ENCODE data around the gene FSTL3.

FSTL3 gene

DNA sequence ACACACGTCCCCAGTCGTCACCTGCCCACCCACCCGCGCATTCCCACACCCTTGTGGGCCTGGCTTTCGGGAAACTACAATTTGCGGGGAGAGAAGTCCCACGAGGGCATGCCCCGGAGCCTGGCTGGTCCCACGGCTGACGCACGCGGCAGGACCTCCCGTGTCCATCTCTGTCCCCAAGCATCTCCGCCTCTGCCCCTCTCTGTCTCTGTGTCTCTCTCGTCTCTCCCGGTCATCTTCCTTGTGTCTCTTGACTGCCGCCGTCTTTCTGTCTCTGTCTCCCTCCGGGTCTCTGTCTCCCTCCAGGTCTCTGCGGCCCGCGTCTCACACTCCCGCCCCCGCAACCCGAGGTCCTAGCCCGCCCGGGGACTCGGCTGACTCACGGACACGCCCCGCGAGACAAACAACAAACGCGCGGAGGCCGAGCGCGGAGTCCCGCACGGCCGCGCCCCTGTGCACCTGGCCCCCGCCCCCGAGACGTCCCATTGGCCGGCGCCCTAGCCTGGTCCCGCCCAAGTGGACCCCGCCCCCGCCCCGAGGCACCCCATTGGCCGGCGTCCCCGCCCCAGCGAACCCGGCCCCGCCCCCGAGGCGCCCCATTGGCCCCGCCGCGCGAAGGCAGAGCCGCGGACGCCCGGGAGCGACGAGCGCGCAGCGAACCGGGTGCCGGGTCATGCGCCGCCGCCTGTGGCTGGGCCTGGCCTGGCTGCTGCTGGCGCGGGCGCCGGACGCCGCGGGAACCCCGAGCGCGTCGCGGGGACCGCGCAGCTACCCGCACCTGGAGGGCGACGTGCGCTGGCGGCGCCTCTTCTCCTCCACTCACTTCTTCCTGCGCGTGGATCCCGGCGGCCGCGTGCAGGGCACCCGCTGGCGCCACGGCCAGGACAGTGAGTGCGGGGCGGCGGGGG lies 36.7 kb upstream of the FSTL3 start, which contains the start of gene FGF22:
TSS of gene FGF22 (plus strand) at position 627 of the 908 bp plus-strand sequence. CDS start at position 674, 47 bp downstream.
- no peaks in the 10 kb centered on the region for H3K27me3 ChIP-seq (ENCODE audit: low read depth, low read length)
- peaks cover 0 to 11% of the 10 kb centered on the region in 2 donors for H3K4me1 ChIP-seq (ENCODE audit: control insufficient read depth in 1 of 2, insufficient read depth in 2 of 2, low read length in 2 of 2)
- H3K36me3 ChIP-seq (ENCODE audit: control insufficient read depth in 1 of 2, insufficient read depth in 2 of 2, low read length in 2 of 2) = peaks cover 0 to under 1% of the 10 kb centered on the region in 2 donors
- no peaks in the 10 kb centered on the region for H3K9me3 ChIP-seq (ENCODE audit: control insufficient read depth in 1 of 2, low read length in 2 of 2)
- H3K4me3 ChIP-seq (ENCODE audit: low read depth in 1 of 2, low read length in 2 of 2) = peak within 1 kb of the TSS; percentile 26 to 53
- H3K27ac ChIP-seq (ENCODE audit: low read length) = no peak within 1 kb of the TSS

DNA sequence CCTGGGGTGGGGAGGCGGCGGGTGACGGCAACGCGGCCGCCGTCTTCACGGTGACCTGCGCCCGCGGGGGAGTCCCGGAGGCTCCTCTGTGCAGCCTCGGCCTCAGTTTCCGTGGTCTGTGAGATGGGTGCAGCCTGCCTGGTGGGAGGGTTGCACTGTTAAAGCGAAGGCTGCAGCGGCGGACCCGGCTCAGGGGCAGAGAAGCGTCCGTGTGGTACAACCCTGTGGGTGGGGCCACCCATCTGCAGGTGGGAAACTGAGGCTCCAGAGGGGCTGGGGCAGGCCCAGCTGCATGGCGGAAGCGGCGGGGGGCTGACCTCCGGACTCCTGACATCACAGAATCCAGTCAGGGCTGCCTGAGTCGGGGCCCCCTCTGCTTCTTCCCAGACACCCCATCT lies 36.0 kb upstream of the FSTL3 start:
- Histone ChIP-seq H3K4me3 (ENCODE audit: low read depth in 1 of 2, low read length in 2 of 2) (peak overlapping the region in 1 of 2 donors; percentile 47), H3K27ac (ENCODE audit: low read length) (no peak overlapping the region), H3K9me3 (ENCODE audit: control insufficient read depth in 1 of 2, low read length in 2 of 2) (no peaks in the 10 kb centered on the region), H3K4me1 (ENCODE audit: control insufficient read depth in 1 of 2, insufficient read depth in 2 of 2, low read length in 2 of 2) (peaks cover 0 to 11% of the 10 kb centered on the region in 2 donors), H3K36me3 (ENCODE audit: control insufficient read depth in 1 of 2, insufficient read depth in 2 of 2, low read length in 2 of 2) (peaks cover 0 to 6% of the 10 kb centered on the region in 2 donors), H3K27me3 (ENCODE audit: low read depth, low read length) (no peaks in the 10 kb centered on the region)

DNA sequence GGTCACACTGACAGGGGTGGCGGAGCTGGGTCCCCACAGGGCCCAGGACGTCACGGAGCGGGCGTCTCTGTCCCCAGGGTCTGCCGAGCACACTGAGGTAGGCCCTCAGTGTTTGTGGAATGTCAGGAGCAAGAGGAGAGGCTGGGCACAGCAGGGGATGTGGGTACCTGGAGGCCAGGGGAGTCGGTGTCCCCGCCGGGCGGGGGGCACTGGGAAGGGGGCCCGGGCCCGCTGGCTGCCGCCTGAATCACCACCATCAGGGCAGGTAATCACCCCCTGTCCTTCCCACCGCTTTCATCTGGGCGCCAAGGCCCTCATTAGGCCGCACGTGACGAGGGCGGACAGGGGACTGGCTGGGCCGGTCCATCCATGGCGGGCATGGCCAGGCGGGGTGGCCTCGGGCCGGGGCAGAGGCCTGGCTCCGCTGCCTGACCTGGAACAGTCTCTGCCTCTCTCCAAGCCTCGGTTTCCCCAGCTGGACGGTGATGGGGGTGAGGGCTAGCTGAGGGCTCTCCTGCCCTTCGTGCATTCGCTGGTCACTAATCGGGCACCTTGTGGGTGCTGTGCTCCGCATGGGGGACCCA lies 35.5 kb upstream of the FSTL3 start:
- no peaks in the 10 kb centered on the region for H3K27me3 ChIP-seq (ENCODE audit: low read depth, low read length)
- no peaks in the 10 kb centered on the region for H3K9me3 ChIP-seq (ENCODE audit: control insufficient read depth in 1 of 2, low read length in 2 of 2)
- H3K4me1 ChIP-seq (ENCODE audit: control insufficient read depth in 1 of 2, insufficient read depth in 2 of 2, low read length in 2 of 2) = peaks cover 0 to 11% of the 10 kb centered on the region in 2 donors
- no peak overlapping the region for H3K27ac ChIP-seq (ENCODE audit: low read length)
- H3K4me3 ChIP-seq (ENCODE audit: low read depth in 1 of 2, low read length in 2 of 2) = no peak overlapping the region
- peaks cover 0 to 6% of the 10 kb centered on the region in 2 donors for H3K36me3 ChIP-seq (ENCODE audit: control insufficient read depth in 1 of 2, insufficient read depth in 2 of 2, low read length in 2 of 2)

- no peak overlapping the region for H3K27ac ChIP-seq (ENCODE audit: low read length)
- H3K27me3 ChIP-seq (ENCODE audit: low read depth, low read length) = no peaks in the 10 kb centered on the region
- H3K4me1 ChIP-seq (ENCODE audit: control insufficient read depth in 1 of 2, insufficient read depth in 2 of 2, low read length in 2 of 2) = peaks cover 0 to 11% of the 10 kb centered on the region in 2 donors
- peaks cover 0 to 13% of the 10 kb centered on the region in 2 donors for H3K36me3 ChIP-seq (ENCODE audit: control insufficient read depth in 1 of 2, insufficient read depth in 2 of 2, low read length in 2 of 2)
- no peak overlapping the region for H3K4me3 ChIP-seq (ENCODE audit: low read depth in 1 of 2, low read length in 2 of 2)
- H3K9me3 ChIP-seq (ENCODE audit: control insufficient read depth in 1 of 2, low read length in 2 of 2) = no peaks in the 10 kb centered on the region
Observed at GRCh38 chr19:641702-642101, 34.5 kb upstream of the FSTL3 start.

GRCh38 chr19:642767-643727 lies 33.1 kb upstream of the FSTL3 start:
- Histone ChIP-seq H3K36me3 (ENCODE audit: control insufficient read depth in 1 of 2, insufficient read depth in 2 of 2, low read length in 2 of 2) (peaks cover 0 to 25% of the 10 kb centered on the region in 2 donors), H3K4me3 (ENCODE audit: low read depth in 1 of 2, low read length in 2 of 2) (no peak overlapping the region), H3K27me3 (ENCODE audit: low read depth, low read length) (no peaks in the 10 kb centered on the region), H3K27ac (ENCODE audit: low read length) (no peak overlapping the region), H3K9me3 (ENCODE audit: control insufficient read depth in 1 of 2, low read length in 2 of 2) (no peaks in the 10 kb centered on the region), H3K4me1 (ENCODE audit: control insufficient read depth in 1 of 2, insufficient read depth in 2 of 2, low read length in 2 of 2) (peaks cover 0 to 11% of the 10 kb centered on the region in 2 donors)

GRCh38 chr19:643736-644135 lies 32.5 kb upstream of the FSTL3 start:
- Histone ChIP-seq H3K9me3 (ENCODE audit: control insufficient read depth in 1 of 2, low read length in 2 of 2) (no peaks in the 10 kb centered on the region), H3K27me3 (ENCODE audit: low read depth, low read length) (no peaks in the 10 kb centered on the region), H3K4me1 (ENCODE audit: control insufficient read depth in 1 of 2, insufficient read depth in 2 of 2, low read length in 2 of 2) (peaks cover 0 to 7% of the 10 kb centered on the region in 2 donors), H3K4me3 (ENCODE audit: low read depth in 1 of 2, low read length in 2 of 2) (no peak overlapping the region), H3K36me3 (ENCODE audit: control insufficient read depth in 1 of 2, insufficient read depth in 2 of 2, low read length in 2 of 2) (peaks cover 0 to 31% of the 10 kb centered on the region in 2 donors), H3K27ac (ENCODE audit: low read length) (no peak overlapping the region)

GRCh38 chr19:644363-644762 lies 31.8 kb upstream of the FSTL3 start:
- Histone ChIP-seq H3K4me1 (ENCODE audit: control insufficient read depth in 1 of 2, insufficient read depth in 2 of 2, low read length in 2 of 2) (peaks cover 0 to 1% of the 10 kb centered on the region in 2 donors), H3K36me3 (ENCODE audit: control insufficient read depth in 1 of 2, insufficient read depth in 2 of 2, low read length in 2 of 2) (peaks cover 0 to 37% of the 10 kb centered on the region in 2 donors), H3K9me3 (ENCODE audit: control insufficient read depth in 1 of 2, low read length in 2 of 2) (no peaks in the 10 kb centered on the region)

GRCh38 chr19:644789-645188 lies 31.4 kb upstream of the FSTL3 start:
- no peak overlapping the region for H3K27ac ChIP-seq (ENCODE audit: low read length)
- H3K4me3 ChIP-seq (ENCODE audit: low read depth in 1 of 2, low read length in 2 of 2) = no peak overlapping the region
- no peaks in the 10 kb centered on the region for H3K4me1 ChIP-seq (ENCODE audit: control insufficient read depth in 1 of 2, insufficient read depth in 2 of 2, low read length in 2 of 2)
- no peaks in the 10 kb centered on the region for H3K9me3 ChIP-seq (ENCODE audit: control insufficient read depth in 1 of 2, low read length in 2 of 2)
- peaks cover 0 to 41% of the 10 kb centered on the region in 2 donors for H3K36me3 ChIP-seq (ENCODE audit: control insufficient read depth in 1 of 2, insufficient read depth in 2 of 2, low read length in 2 of 2)
- H3K27me3 ChIP-seq (ENCODE audit: low read depth, low read length) = no peaks in the 10 kb centered on the region

More at GRCh38 chr19:644363-644762, 31.8 kb upstream of the FSTL3 start:
- Histone ChIP-seq H3K27ac (ENCODE audit: low read length) (no peak overlapping the region), H3K27me3 (ENCODE audit: low read depth, low read length) (no peaks in the 10 kb centered on the region), H3K4me3 (ENCODE audit: low read depth in 1 of 2, low read length in 2 of 2) (no peak overlapping the region)

DNA sequence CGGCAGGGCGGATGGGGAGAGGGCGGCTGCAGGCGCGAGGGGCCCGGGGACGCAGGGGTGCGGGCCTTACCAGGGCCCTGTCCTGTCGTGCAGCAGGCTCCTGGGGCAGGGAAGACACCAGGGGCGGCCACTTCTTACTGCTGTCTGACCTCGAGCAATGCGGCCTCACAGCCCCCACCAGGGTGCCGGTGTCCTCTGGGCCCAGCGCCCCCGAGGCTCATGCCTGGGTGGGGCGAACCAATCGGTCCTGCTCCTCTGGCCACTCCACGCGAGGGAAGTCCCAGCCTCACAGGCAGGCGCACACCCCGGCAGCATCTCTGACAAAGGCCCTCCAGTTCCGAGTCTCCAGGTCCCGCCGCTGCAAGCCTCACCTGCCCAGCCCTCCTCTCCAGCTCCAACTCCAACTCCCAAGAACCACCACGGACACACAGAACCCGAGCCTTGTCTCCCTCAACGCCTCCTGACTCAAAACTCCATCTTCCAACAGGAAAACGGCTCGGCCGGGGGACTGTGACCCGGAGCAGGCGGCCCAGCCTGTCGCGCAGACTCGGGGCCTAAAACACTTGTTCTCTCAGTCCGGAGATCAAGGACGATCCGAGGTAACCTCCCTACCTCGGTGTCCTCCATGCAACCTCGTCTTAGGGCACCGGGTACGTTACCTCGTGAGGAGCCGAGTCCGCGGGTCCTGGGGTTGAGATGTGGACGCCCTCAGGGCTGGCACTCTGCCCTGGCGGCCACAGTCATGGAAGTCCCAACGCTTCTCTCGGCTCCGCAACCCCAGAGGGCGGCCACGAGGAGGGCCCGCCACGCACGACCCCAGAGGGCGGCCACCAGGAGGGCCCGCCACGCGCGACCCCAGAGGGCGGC lies 30.0 kb upstream of the FSTL3 start:
- H3K27me3 ChIP-seq (ENCODE audit: low read depth, low read length) = no peaks in the 10 kb centered on the region
- H3K36me3 ChIP-seq (ENCODE audit: control insufficient read depth in 1 of 2, insufficient read depth in 2 of 2, low read length in 2 of 2) = peaks cover 0 to 47% of the 10 kb centered on the region in 2 donors
- no peaks in the 10 kb centered on the region for H3K4me1 ChIP-seq (ENCODE audit: control insufficient read depth in 1 of 2, insufficient read depth in 2 of 2, low read length in 2 of 2)
- H3K9me3 ChIP-seq (ENCODE audit: control insufficient read depth in 1 of 2, low read length in 2 of 2) = no peaks in the 10 kb centered on the region
- H3K4me3 ChIP-seq (ENCODE audit: low read depth in 1 of 2, low read length in 2 of 2) = no peak overlapping the region
- no peak overlapping the region for H3K27ac ChIP-seq (ENCODE audit: low read length)

All from muscle layer of duodenum (tissue), 2 donors.